K562 (cell line): Measurements from ENCODE around the gene C19orf12.

Source experiments
- EZH2 ChIP-seq: IDR thresholded peaks from 2 replicates; pipeline ENCODE4 v1.6.1; 2012; ENCODE audit warnings: low read depth, mild to moderate bottlenecking, inconsistent platforms, low read length, borderline replicate concordance
- TAF1 ChIP-seq: IDR thresholded peaks from 2 replicates; pipeline ENCODE4 v1.6.1; 2011; ENCODE audit warnings: mild to moderate bottlenecking, low read length, moderate library complexity; ENCODE audit not compliant: insufficient read depth, control insufficient read depth, severe bottlenecking; ENCODE audit errors: extremely low read depth
- TBL1XR1 ChIP-seq, 2 experiments: IDR thresholded peaks; 2 replicates each; pipeline ENCODE4 v1.6.1; 2012; ENCODE audit warnings: improper control_type of control experiment in 2 of 2, low read length in 2 of 2, mild to moderate bottlenecking in 1 of 2
- ZNF512 ChIP-seq: IDR thresholded peaks from 2 replicates; pipeline ENCODE4 v1.6.1; 2016; ENCODE audit warnings: missing genetic modification characterization, missing compliant biosample characterization

GRCh38 chr19:29694161-29694560 is 20.9 kb downstream of the C19orf12 start:
- TF ChIP-seq EZH2 (no peak), TAF1 (no peak), TBL1XR1 (IDR thresholded peaks at IDR 0.05; ENCODE audit: low read length in 2 of 2) (no peak), ZNF512 (tag) (no peak)
